Activated CD4-positive, CD25-positive, alpha-beta regulatory T cell treated with anti-CD3 and anti-CD28 coated beads, Interleukin-2, amount 50 U/mL, for 72 hours (primary cell): ENCODE measurements around the gene GOLT1A.
"Not testable (repeated sequence)": the region's sequence is repeated elsewhere in the genome, so short reads cannot be mapped to it uniquely, and the experiment has no call there.

Experiments
- DNase-seq: peaks from one replicate; pipeline ENCODE4 v3.0.0; 2021

GOLT1A gene

DNA sequence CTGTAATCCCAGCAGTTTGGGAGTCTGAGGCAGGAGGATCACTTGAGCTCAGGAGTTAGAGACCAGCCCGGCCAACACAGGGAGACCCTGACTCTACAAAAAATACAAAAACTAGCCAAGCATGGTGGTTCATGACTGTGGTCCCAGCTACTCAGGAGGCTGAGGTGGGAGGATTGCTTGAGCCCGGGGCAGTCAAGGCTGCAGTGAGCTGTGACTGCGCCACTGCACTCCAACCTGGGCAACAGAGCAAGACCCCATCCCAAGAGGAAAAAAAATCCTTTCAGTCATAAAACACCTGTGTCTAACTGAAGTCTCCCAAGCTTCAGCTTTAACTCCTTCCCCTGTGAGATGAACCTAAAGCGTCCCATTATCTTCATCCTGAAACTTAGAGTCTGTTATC, 33.1 kb upstream of the GOLT1A start:
- DNase-seq, result no peak

- no peak for DNase-seq
Observed at GRCh38 chr1:204242920-204243319, 29.1 kb upstream of the GOLT1A start.

DNA sequence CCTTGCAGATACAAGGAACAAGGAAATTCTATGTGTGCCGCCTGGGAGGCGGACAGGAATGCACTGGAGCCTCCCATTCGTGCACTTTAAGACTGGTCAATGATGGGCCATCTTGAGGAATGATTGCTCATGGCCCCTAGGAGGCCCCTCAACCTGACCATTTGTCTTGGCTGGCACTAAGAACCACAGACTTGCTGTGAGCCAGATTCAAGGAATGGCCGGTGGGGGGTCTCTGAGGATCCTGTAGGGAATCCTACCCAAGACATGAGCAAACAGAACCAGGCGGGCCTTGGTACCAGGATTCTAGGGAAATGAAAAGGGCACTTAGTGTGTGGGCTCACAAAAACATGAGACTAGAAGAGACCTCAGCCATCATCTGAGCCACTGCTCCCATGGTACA, 28.1 kb upstream of the GOLT1A start:
- no peak for DNase-seq

DNA sequence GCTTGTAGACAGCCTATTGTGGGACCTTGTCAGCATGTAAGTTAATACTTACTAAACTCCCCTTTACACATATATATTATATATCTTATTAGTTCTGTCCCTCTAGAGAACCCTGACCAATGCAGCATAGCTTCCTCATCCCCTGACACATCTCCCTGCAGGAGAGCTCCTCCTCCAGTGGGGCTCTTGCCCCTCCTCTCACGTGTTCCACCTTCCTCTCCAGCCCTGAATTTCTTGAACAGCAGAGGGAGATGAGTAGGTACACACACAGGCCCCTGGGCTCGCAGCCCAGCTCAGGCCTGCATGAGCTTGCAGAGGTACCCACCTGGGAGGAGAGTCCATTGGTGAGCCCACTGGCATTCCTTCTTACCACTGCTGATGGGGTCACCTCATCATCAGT, 27.3 kb upstream of the GOLT1A start:
- no peak for DNase-seq

DNA sequence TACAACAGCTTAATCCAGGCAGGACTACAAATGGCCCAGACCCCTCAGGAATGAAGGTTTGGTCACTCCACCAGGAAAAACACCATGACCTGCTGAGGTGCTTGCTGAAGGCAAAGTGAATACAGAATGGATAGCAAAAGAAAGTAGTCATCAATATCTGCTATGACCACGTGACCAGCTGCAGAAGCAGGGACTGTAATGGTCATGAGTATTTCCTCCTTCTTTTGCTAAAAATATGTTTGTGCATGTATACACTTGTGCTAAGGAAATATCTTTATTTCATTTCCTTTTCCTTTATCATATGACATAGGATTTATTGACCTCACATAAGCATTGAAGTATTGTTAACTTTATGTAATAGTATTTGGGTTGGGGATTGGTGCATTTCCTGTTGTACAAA, 26.4 kb upstream of the GOLT1A start:
- no peak for DNase-seq

DNA sequence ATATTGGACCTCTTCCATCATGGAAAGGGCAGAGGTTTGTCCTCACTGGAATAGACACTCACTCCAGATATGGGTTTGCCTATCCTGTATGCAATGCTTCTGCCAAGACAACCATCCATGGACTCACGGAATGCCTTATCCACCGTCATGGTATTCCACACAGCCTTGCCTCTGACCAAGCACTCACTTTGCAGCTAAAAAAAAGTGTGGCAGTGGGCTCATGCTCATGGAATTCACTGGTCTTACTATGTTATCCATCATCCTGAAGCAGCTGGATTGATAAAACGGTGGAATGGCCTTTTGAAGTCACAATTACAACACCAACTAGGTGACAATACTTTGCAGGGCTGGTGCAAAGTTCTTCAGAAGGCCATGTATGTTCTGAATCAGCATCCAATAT, 25.6 kb upstream of the GOLT1A start:
- DNase-seq, result not testable (repeated sequence)

DNA sequence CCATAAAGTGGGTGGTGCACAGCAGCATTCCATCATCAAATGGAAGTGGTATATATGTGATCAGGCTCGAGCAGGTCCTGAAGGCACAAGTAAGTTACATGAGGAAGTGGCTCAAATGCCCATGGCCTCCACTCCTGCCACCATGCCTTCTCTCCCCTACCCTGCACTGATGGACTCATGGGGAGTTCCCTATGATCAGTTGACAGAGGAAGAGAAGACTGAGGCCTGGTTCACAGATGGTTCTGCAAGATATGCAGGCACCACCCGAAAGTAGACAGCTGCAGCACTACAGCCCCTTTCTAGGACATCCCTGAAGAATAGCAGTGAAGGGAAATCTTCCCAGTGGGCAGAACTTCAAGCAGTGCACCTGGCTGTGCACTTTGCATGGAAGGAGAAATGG, 24.7 kb upstream of the GOLT1A start:
- DNase-seq, result not testable (repeated sequence)

DNA sequence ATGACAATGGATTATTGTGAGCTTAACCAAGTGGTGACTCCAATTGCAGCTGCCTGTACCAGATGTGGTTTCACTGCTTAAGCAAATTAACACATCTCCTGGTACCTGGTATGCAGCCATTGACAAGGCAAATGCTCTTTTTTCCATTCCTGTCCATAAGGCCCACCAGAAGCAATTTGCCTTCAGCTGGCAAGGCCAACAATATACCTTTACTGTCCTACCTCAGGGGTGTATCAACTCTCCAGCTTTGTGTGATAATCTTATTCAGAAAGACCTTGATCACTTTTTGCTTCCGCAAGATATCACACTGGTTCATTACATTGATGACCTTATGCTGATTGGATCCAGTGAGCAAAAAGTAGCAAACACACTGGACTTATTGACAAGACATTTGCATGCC, 23.7 kb upstream of the GOLT1A start:
- not testable (repeated sequence) for DNase-seq

- no peak for DNase-seq
Observed at GRCh38 chr1:204232526-204232925, 18.7 kb upstream of the GOLT1A start.

- DNase-seq, result no peak
Observed at GRCh38 chr1:204230211-204230610, 16.4 kb upstream of the GOLT1A start.

- no peak for DNase-seq
Observed at GRCh38 chr1:204228896-204229295, 15.1 kb upstream of the GOLT1A start.

- DNase-seq, result no peak
Observed at GRCh38 chr1:204227996-204228785, 14.4 kb upstream of the GOLT1A start.

DNA sequence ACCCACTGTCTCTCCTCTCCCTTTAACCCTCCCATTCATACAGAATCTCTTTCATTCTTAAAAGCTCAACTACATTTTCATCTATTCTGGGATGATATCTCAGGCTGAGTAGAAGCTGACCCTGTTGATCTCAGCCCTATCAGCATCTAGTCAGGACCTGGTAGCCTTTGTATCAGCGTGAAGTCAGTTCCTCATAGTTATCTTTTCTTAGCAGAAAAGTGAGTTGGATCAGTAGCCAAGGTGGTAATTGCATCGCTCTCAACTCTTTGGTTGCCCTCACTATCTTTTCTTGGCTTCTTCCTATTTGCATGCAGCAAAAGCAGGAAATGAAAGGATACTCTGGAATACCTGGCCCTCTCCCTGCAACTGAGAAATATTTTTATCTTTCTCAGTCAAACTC, 13.6 kb upstream of the GOLT1A start:
- no peak for DNase-seq

DNA sequence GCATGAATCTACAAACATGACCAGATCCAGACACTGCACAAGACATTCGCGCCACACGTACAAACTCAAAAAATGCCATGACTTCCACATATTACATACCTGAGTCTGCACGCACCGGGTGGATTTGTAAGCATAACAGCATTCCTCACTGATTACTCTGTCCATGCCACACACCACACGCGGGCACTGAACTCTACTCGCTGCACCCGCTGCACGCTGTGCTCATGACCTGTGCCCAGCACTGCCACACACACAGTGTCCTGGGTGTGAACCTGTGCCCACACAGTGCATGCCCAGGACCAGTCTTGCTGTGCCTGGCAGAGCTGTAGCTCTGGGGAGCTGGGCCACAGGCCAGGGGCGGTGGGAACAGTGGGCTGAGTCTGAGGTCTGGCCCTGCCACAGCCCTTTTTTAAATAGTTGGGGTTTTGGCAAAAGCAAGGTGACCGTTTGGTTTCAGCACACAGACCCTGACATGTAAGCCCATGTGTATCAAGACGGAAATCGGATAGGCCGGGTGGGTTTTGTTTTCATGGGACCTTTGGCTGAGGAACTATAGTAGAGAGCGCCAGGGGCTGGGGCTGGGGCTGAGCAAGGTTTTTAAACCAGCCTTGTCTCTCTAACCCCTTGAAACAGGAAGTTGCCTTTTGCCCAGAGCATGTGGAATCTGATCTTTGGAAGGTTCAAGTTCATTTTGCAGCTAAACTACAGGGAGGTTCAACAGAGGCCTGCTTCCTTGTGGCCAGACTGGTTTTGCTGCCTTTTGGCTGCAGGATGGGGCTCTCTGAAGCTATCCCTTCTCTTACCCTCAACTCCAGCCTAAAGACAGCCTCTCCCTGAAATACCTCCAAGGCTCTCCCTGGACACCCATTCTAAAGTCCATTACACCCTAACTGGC, 12.3 kb upstream of the GOLT1A start:
- no peak for DNase-seq

DNA sequence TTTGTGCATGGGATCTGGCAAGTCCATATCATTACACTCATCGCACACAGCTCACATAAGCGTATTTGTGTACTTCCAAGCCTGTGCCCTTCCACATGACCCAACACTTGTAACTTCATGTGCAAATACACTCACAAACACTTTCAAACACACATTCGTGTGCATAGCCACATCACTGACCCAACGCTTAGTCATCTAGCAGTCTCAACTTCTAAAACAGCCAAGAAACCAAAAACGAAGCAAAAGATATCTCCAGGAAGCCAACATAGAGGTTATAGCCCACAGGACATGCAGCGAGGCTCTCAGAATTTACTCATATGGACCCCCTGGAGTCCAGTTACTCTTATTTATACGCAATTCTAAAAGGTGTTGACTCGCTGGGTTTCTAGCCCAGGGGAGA, 10.9 kb upstream of the GOLT1A start:
- DNase-seq, result no peak

- DNase-seq, result no peak
Observed at GRCh38 chr1:204223129-204223860, 9.5 kb upstream of the GOLT1A start.

DNA sequence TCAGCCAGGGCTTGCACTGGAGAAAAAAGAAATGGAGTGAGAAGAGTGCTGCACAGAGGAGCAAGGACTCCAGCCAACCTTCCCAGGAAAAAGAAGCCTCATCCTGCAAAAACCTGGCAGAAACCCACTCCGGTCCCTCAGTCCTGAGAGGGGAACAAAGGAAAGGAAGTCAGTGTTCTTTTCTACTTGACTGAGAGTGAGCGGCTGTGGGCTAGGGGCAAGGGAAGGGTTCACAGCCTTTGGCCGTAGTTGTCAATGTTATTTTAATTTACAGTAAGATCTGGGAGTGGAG, 8.9 kb upstream of the GOLT1A start:
- no peak for DNase-seq

- no peak for DNase-seq
Observed at GRCh38 chr1:204222006-204222763, 8.4 kb upstream of the GOLT1A start.

DNA sequence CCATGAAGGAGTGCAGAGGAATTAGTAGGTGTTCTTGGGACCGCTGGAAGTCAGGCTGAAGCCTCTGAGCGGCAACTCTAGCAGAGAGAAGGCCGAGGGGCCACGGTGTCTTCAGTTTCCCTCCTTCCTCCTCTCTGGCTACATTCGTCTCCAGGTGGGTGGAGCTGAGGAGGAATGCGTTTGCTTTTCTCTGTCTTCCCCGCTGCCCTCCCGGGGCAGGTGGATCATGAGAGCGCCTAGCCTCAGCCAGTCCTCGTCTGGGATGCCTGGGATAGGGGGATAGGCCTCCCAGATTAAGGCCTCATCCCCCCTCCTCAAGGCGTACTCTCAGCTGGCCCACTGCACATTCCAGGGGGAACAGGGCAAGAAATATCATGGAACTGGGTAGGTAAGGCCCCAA, 7.5 kb upstream of the GOLT1A start:
- no peak for DNase-seq

DNA sequence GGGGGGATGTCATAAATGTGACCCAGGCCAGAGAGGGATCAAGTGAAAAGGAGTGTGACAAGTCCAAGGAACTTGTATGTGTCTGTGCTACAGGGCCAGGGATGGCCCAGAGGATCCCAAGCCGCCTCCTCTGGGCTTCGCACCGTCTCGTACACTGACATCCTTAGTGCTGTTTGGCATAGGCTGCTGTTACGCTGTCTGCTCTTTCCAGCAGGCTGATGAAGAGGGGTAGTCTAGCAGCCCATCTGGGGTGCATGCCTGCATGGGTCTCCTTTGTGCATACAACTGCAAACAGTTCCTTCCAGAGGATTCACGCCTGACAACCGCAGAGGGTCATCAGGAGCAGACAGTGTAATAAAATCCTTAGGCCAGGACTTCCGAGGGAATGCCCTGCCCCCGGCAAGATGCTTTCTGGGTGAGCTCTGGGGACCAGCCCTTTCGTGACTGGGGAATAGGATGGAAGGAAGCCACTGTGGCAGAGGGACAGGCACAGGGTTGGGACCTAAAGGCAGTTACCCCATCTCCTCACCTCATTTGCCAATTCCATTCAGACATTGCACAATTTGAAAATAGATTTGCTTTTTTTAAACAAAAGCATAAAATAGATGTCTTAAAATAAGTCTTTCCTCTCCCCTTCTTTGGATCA, 6.3 kb upstream of the GOLT1A start:
- no peak for DNase-seq

- DNase-seq, result no peak
Observed at GRCh38 chr1:204218552-204218951, 4.8 kb upstream of the GOLT1A start.

GRCh38 chr1:204217648-204218000, 3.8 kb upstream of the GOLT1A start:
- no peak for DNase-seq
